ENCODE data around the gene GCG. TPM values are rescaled to one million over a fixed set of nuclear protein-coding genes. Genes with fewer than 3 reads are reported as not detected.

Gene GCG
- total RNA-seq, 4 donors from 2014 or later: not detected

DNA sequence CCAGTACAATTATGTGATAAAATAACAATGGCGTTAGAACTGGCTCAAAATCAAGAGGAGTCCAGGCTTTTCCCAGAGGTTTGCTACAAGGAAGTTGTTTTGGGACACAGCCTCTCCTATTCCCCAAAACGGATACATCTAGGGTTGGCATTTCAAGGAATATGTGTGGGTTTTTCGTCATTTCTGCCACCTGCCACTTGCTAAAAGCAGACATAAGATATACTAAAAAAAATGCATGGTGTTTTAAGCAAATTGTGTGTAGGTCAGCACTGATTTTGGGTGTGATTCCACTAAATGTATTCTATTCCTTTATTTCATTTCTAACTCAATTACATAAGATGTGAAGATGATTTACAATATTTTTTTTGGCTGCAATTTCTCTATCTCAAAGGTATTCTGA lies 36.4 kb upstream of the GCG start:
- no peak for DNase-seq (ENCODE audit: low spot score in 2 of 2)
- WGBS, 2 donors: 66 to 74% methylated on average over 3 of the region's 3 CpGs
- no peak overlapping the region for H3K4me3 ChIP-seq (ENCODE audit: low read depth, poor library complexity, severe bottlenecking)
- intact Hi-C loops (cut with DNase I; ENCODE audit: low total_unique reads): no loop called here
- TF ChIP-seq, protein P1, sequence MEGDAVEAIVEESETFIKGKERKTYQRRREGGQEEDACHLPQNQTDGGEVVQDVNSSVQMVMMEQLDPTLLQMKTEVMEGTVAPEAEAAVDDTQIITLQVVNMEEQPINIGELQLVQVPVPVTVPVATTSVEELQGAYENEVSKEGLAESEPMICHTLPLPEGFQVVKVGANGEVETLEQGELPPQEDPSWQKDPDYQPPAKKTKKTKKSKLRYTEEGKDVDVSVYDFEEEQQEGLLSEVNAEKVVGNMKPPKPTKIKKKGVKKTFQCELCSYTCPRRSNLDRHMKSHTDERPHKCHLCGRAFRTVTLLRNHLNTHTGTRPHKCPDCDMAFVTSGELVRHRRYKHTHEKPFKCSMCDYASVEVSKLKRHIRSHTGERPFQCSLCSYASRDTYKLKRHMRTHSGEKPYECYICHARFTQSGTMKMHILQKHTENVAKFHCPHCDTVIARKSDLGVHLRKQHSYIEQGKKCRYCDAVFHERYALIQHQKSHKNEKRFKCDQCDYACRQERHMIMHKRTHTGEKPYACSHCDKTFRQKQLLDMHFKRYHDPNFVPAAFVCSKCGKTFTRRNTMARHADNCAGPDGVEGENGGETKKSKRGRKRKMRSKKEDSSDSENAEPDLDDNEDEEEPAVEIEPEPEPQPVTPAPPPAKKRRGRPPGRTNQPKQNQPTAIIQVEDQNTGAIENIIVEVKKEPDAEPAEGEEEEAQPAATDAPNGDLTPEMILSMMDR (IDR thresholded peaks at IDR 0.05): no peak
- no peak for TF ChIP-seq POLR2A (IDR thresholded peaks at IDR 0.05)

DNA sequence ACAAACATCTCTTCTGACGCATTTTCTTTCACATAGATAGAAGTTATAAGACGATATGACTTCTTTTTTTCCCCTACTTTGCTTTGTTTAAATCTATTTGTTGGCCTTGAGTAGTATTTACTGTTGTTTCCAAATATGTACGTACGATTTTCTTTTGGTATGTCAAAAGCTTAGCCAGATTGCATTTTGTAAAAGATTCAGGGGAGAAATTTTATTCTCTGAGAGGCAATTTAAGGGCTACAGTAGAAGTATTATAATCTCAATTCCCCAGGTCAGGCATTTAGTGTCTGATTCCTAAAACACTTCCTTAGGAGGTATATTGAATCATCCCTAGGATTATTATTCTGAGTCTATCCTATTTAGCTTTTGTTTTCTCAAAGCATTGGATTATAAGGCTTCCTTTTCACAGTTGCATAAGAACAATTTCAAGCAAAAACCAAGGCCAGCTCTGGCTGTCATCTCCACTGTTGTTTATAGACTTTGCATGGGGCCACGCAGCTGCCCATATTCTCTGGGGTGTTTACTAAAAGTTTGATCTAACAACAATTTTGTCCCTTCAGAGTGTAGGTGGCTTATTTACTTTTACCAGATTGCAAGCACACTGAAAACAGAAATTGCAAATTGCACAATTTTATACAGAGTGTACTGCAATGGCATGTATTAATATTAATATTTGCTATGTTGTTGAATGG lies 33.6 kb upstream of the GCG start:
- WGBS, 2 donors: 84 to 88% methylated on average over 5 of the region's 5 CpGs
- no peak for DNase-seq (ENCODE audit: low spot score in 2 of 2)
- intact Hi-C loops (cut with DNase I; ENCODE audit: low total_unique reads): no loop called here
- TF ChIP-seq, protein P1 (IDR thresholded peaks at IDR 0.05): no peak
- TF ChIP-seq POLR2A (IDR thresholded peaks at IDR 0.05): no peak
- H3K4me3 ChIP-seq (ENCODE audit: low read depth, poor library complexity, severe bottlenecking): no peak overlapping the region

DNA sequence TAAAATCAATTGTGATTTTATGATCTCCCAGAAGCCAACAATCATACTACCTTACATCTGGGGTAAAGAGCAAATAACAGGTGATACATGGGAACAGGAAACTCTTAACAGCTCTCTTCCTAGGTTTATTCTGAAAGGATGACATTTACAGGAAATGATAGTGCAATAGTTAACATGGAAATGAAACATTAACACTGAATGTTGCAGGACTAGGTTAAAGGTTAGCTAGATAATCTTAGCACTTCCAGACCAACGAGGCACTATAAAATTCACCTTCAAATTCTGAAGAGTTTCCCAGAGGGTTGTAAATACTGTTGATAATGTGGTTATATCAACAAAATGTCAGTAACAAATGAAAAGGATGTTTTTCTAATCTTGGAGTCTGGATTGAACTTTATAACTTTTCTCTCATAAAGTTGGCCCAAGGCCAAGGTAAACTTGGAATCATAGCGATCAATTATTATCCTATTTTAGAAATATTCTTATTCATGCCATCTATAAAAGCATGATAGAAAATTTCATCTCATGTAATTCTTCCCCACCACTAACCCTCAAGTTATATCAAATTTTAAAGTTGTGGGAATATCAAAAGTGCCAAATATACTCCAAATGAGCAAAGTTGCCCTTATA lies 32.9 kb upstream of the GCG start:
- TF ChIP-seq, protein P1 (IDR thresholded peaks at IDR 0.05): no peak
- TF ChIP-seq POLR2A (IDR thresholded peaks at IDR 0.05): no peak
- 43 to 48% methylated on average over 2 of the region's 2 CpGs for WGBS, 2 donors
- H3K4me3 ChIP-seq (ENCODE audit: low read depth, poor library complexity, severe bottlenecking): no peak overlapping the region
- intact Hi-C loops (cut with DNase I; ENCODE audit: low total_unique reads): no loop called here
- no peak for DNase-seq (ENCODE audit: low spot score in 2 of 2)

DNA sequence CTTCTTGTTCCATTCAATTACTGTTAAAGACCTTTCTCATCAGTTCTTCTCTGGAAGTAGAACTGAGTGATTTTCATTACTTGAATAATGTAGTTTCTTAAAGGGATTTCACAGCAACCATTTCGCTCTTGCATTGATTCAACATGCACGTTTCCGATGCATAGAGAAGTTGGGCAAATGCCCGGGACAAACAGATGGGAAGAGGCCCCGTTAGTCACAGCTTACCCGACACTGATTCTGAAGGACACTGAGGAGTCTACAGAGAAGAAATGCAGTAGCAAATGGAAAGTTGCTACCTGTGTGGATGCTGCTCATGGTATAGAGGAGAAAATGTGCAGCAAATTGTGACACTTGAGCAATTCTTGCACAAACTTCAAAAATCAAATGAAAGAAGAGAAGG lies 32.3 kb upstream of the GCG start:
- TF ChIP-seq, protein P1 (IDR thresholded peaks at IDR 0.05): no peak
- no peak for TF ChIP-seq POLR2A (IDR thresholded peaks at IDR 0.05)
- intact Hi-C loops (cut with DNase I; ENCODE audit: low total_unique reads): no loop called here
- no peak for DNase-seq (ENCODE audit: low spot score in 2 of 2)
- WGBS, 2 donors: 90 to 93% methylated on average over 6 of the region's 6 CpGs
- H3K4me3 ChIP-seq (ENCODE audit: low read depth, poor library complexity, severe bottlenecking): no peak overlapping the region

DNA sequence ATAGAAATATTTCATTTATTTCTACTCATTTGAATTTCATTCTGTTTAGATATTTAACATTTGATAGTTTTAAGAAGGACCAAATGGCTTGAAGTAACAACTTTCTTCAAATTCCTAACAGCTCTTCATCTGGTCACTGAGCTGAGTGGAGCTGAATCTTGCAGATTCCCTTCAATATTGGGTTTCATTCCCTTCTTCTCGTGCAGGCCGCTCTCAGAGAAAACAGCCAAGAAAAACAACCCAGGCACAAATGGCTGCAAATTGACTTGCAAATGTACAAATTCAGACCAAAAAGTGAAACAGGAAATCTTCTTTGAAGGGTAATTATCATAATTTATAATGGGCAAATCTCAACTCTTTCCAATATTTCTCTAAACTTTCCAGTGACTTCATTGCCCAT lies 30.3 kb upstream of the GCG start:
- no peak overlapping the region for H3K4me3 ChIP-seq (ENCODE audit: low read depth, poor library complexity, severe bottlenecking)
- TF ChIP-seq, protein P1 (IDR thresholded peaks at IDR 0.05): no peak
- no peak for TF ChIP-seq POLR2A (IDR thresholded peaks at IDR 0.05)
- 74 to 79% methylated on average over 2 of the region's 2 CpGs for WGBS, 2 donors
- intact Hi-C loops (cut with DNase I; ENCODE audit: low total_unique reads): no loop called here
- no peak for DNase-seq (ENCODE audit: low spot score in 2 of 2)

Measured in lower leg skin (tissue), 4 donors.